Tibial nerve (tissue), 4 donors: ENCODE measurements around the gene TLE1.
"Not testable (repeated sequence)": the region's sequence is repeated elsewhere in the genome, so short reads cannot be mapped to it uniquely, and the experiment has no call there.

Experiments used
- EP300 ChIP-seq, 2 donors: sonication (generic); formaldehyde crosslinking; IDR thresholded peaks; one replicate each; pipeline ENCODE4 v1.6.1; 2017; ENCODE audit warnings: antibody characterized with exemption in 2 of 2, mild to moderate bottlenecking in 1 of 2
- POLR2A ChIP-seq, 2 donors: fragments of 450-650 bp; IDR thresholded peaks; one replicate each; pipeline ENCODE4 v1.6.1; 2017; ENCODE audit warnings: antibody characterized with exemption in 2 of 2, mild to moderate bottlenecking in 2 of 2, moderate library complexity in 2 of 2
- TF ChIP-seq, protein P1 (sequence below), 5 experiments: fragments of 200-600 bp in 3 of 5; fragments of 450-650 bp in 2 of 5; sonication (generic) in 3 of 5; IDR thresholded peaks; one replicate each; pipeline ENCODE4 v1.5.1; 2016 to 2019; ENCODE audit warnings: antibody characterized with exemption in 5 of 5, mild to moderate bottlenecking in 3 of 5, moderate library complexity in 2 of 5

DNA sequence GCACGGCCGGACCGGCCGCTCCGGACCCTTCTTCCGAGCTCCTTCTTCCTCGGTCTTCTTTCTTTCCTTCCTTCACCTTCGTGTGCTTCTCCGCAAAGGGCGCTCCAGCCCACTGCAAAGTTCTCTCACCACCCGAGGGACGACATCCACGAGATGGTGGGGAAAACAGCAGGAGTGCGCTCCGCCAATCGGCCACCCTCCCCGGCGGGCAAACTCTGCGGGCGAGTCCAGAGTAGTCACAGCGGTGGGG lies 329 bp downstream of the TLE1 start:
- TF ChIP-seq, protein P1, sequence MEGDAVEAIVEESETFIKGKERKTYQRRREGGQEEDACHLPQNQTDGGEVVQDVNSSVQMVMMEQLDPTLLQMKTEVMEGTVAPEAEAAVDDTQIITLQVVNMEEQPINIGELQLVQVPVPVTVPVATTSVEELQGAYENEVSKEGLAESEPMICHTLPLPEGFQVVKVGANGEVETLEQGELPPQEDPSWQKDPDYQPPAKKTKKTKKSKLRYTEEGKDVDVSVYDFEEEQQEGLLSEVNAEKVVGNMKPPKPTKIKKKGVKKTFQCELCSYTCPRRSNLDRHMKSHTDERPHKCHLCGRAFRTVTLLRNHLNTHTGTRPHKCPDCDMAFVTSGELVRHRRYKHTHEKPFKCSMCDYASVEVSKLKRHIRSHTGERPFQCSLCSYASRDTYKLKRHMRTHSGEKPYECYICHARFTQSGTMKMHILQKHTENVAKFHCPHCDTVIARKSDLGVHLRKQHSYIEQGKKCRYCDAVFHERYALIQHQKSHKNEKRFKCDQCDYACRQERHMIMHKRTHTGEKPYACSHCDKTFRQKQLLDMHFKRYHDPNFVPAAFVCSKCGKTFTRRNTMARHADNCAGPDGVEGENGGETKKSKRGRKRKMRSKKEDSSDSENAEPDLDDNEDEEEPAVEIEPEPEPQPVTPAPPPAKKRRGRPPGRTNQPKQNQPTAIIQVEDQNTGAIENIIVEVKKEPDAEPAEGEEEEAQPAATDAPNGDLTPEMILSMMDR (IDR thresholded peaks at IDR 0.05), result not testable (repeated sequence)
- TF ChIP-seq POLR2A, EP300 (IDR thresholded peaks at IDR 0.05): not testable (repeated sequence)
